CD4-positive, alpha-beta T cell treated with Interferon gamma for 1 hour (primary cell): ENCODE results near the gene MAGEB3.

Experiments used
- DNase-seq: peaks from one replicate; pipeline ENCODE4 v3.0.0-alpha.2; 2020

Gene MAGEB3

DNA sequence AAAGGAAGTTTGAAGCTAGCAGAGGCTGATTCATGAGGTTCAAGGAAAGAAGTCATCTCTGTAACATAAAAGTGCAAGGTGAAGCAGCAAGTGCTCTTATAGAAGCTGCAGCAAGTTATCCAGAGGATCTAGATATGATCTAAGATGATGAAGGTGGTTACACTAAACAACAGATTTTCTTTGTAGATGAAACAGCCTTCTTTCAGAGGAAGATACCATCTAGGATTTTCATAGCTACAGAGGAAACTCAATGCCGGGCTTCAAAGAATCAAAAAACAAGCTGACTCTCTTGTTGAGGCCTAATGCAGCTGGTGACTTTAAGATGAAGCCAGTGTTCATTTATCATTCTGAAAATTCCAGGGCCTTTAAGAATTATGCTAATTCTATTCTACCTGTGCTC lies 50.0 kb downstream of the MAGEB3 start:
- DNase-seq: no peak

DNA sequence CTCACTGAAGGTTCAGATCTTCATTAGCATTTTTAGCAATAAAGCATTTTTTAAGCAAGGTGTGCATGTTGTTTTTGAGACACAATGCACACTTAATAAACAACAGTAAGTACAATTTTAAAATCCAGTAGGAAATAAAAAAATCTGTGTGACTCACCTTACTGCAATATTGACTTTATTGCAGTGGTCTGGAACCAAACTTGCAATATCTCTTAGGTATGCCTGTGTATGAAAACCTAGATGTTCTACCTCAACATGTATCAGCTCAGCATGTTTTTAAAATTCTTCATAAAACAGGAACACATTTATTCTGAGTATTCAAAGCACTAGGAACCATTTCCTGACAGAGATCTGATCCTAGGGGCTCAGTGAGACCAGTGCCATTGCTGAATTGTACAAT lies 52.1 kb downstream of the MAGEB3 start:
- DNase-seq: no peak

DNA sequence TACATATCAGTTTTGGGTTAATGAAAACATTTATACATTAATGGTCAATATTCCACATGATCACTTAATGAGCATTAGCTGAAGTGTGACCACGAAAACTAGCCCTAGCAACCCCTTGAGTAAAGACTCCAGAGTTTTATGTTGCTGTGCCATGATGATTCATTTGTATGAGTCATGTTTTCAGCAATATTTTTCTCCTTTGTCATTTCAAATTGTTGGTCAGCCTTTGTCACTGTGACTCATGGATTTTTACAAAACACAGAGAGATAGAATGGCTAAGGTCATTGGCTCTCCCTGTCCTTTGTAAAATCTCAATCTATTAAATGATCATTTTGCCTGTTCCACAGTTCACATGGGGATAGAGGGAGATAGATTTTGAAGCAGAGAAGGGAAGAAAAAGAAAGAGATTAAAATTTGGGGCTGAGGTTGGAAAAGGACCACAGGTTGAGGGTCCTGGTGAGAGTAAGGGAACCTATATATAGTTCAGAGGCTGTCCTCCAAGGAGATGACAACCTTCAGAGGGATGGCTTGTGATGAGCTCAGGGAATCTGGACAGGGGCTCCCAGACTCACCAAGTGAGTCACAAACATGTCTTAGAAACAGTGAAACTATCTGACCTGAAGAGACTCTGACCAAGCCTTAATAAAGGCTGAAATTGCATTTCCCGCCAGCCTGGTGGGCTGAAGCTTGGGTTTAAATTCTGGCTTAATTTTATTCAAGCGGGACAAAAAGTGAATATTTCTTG lies 53.2 kb downstream of the MAGEB3 start:
- DNase-seq: no peak
